Keratinocyte (primary cell): ENCODE results near the gene NUP133.

Source experiments
- CTCF ChIP-seq, 3 experiments: IDR thresholded peaks in 1 of 3; conservative IDR thresholded peaks in 1 of 3; optimal IDR thresholded peaks in 1 of 3; 2 replicates in 2 of 3; 3 replicates in 1 of 3; pipeline versions ENCODE3 to v1.5.1; 2011; ENCODE audit warnings: low read length in 3 of 3, mild to moderate bottlenecking in 3 of 3, moderate library complexity in 2 of 3, control low read depth in 1 of 3, inconsistent platforms in 1 of 3; ENCODE audit not compliant: insufficient read depth in 2 of 3; ENCODE audit errors: extremely low read depth in 1 of 3
- EZH2 ChIP-seq: IDR thresholded peaks from one replicate; pipeline ENCODE4 v1.6.1; 2012; ENCODE audit warnings: inconsistent platforms, mild to moderate bottlenecking, low read length, moderate library complexity

- no peak for TF ChIP-seq EZH2
- TF ChIP-seq CTCF (optimal IDR thresholded peaks at IDR 0.05 in 1 of 3, IDR thresholded peaks at IDR 0.05 in 1 of 3, conservative IDR thresholded peaks at IDR 0.05 in 1 of 3; ENCODE audit: extremely low read depth in 1 of 3, insufficient read depth in 2 of 3, low read length in 3 of 3) = no peak
These were observed 29.8 kb upstream of the NUP133 start for GRCh38 chr1:229537894-229538293.
